ENCODE results near the gene NDUFA12.

NDUFA12 gene

GRCh38 chr12:94930772-94931171, 72.7 kb downstream of the NDUFA12 start:
- no peak for DNase-seq

- DNase-seq, result no peak
Measured at GRCh38 chr12:94930216-94930654, 73.3 kb downstream of the NDUFA12 start.

GRCh38 chr12:94929780-94930179, 73.7 kb downstream of the NDUFA12 start:
- no peak for DNase-seq

GRCh38 chr12:94925729-94926128, 77.8 kb downstream of the NDUFA12 start:
- DNase-seq, result no peak

- no peak for DNase-seq
Measured at GRCh38 chr12:94925206-94925605, 78.3 kb downstream of the NDUFA12 start.

GRCh38 chr12:94922561-94922960, 80.9 kb downstream of the NDUFA12 start:
- DNase-seq, result no peak
